Fibroblast of lung (primary cell): ENCODE measurements around the gene PCSK2.

Source experiments
- CTCF ChIP-seq, 2 donors: IDR thresholded peaks in 1 of 2; conservative IDR thresholded peaks in 1 of 2; 1 replicate in 1 of 2; 2 replicates in 1 of 2; pipeline ENCODE4 v1.5.1; 2011 to 2012; ENCODE audit warnings: low read length in 2 of 2, control low read depth in 1 of 2, inconsistent platforms in 1 of 2, low read depth in 1 of 2, mild to moderate bottlenecking in 1 of 2
- EZH2 ChIP-seq: IDR thresholded peaks from 2 replicates; pipeline ENCODE4 v1.5.1; 2012; ENCODE audit warnings: low read length, control low read depth, mild to moderate bottlenecking; ENCODE audit errors: missing control alignments

- TF ChIP-seq CTCF (conservative IDR thresholded peaks at IDR 0.05 in 1 of 2, IDR thresholded peaks at IDR 0.05 in 1 of 2; ENCODE audit: low read depth in 1 of 2, low read length in 2 of 2) (no peak), EZH2 (no peak)
Observed at GRCh38 chr20:17523326-17523725, 296.5 kb downstream of the PCSK2 start.
